Esophagus muscularis mucosa (tissue), 4 donors: ENCODE data around the gene KRT83. TPM values are rescaled to one million over a fixed set of nuclear protein-coding genes. Genes with fewer than 3 reads are reported as not detected.

ENCODE experiments used
- DNase-seq: peaks from one replicate; pipeline ENCODE4 v3.0.0-alpha.2; 2017; ENCODE audit errors: extremely low spot score
- H3K27ac ChIP-seq, 4 donors: fragments of 200-600 bp; sonication (generic); replicated peaks in 1 of 4; 1 replicate in 3 of 4; 2 replicates in 1 of 4; pipeline ENCODE4 v1.5.1; 2016 to 2019; ENCODE audit warnings: mild to moderate bottlenecking in 1 of 4
- H3K27me3 ChIP-seq, 4 donors: fragments of 200-600 bp; sonication (generic); one replicate each; pipeline versions ENCODE4 v1.5.1 to v1.6.0; 2016 to 2019
- H3K36me3 ChIP-seq, 4 donors: fragments of 200-600 bp; sonication (generic); one replicate each; pipeline ENCODE4 v1.5.1; 2016 to 2019
- H3K4me1 ChIP-seq, 4 donors: fragments of 200-600 bp; sonication (generic); one replicate each; pipeline ENCODE4 v1.5.1; 2016 to 2019
- H3K4me3 ChIP-seq, 4 donors: fragments of 200-600 bp; sonication (generic); 1 replicate in 2 of 4; 2 replicates in 2 of 4; pipeline ENCODE4 v1.5.1; 2016 to 2019; ENCODE audit warnings: mild to moderate bottlenecking in 4 of 4, moderate library complexity in 1 of 4
- H3K9me3 ChIP-seq, 4 donors: fragments of 200-600 bp; sonication (generic); 1 replicate in 3 of 4; 2 replicates in 1 of 4; pipeline ENCODE4 v1.5.1; 2016 to 2019
- CTCF ChIP-seq, 3 experiments: fragments of 200-600 bp in 2 of 3; fragments of 450-650 bp in 1 of 3; sonication (generic) in 2 of 3; IDR thresholded peaks; one replicate each; pipeline ENCODE4 v1.5.1; 2017 to 2019; ENCODE audit warnings: antibody characterized with exemption in 3 of 3, mild to moderate bottlenecking in 2 of 3, moderate library complexity in 1 of 3
- EP300 ChIP-seq: sonication (generic); formaldehyde crosslinking; IDR thresholded peaks from one replicate; pipeline ENCODE4 v1.6.1; 2017; ENCODE audit warnings: antibody characterized with exemption
- POLR2A ChIP-seq: fragments of 450-650 bp; IDR thresholded peaks from one replicate; pipeline ENCODE4 v1.6.1; 2017; ENCODE audit warnings: antibody characterized with exemption, moderate library complexity, mild to moderate bottlenecking, low read depth
- POLR2AphosphoS5 ChIP-seq, 2 donors: sonication (generic); formaldehyde crosslinking; IDR thresholded peaks; one replicate each; pipeline ENCODE4 v1.6.1; 2017; ENCODE audit warnings: antibody characterized with exemption in 2 of 2
- WGBS: methylation state at CpG from one replicate; pipeline ENCODE4 v1.1.5; 2018; 5-methylcytosine and 5-hydroxymethylcytosine counted together
- intact Hi-C: fragments of 100-400 bp; cut with DNase I; formaldehyde crosslinking; loops from one replicate; pipeline ENCODE4 v1.15.1; 2023
- total RNA-seq, 4 donors: library from RNA; depleted of rRNA; stranded (reverse); fragments of >200 nt; gene quantifications; one replicate each; pipeline versions ENCODE4 v1.1.0 to v1.2.1, GENCODE V29; 2016

KRT83 gene
- total RNA-seq, 4 donors from 2014 or later, result not detected

GRCh38 chr12:52361553-52361952 is 40.4 kb upstream of the KRT83 start:
- no peak for DNase-seq

GRCh38 chr12:52360663-52361271 is 39.6 kb upstream of the KRT83 start:
- Histone ChIP-seq H3K4me3 (no peak overlapping the region), H3K4me1 (no peaks in the 10 kb centered on the region), H3K27ac (no peak overlapping the region), H3K36me3 (no peaks in the 10 kb centered on the region), H3K9me3 (no peaks in the 10 kb centered on the region), H3K27me3 (peaks cover 0 to 17% (median 0%) of the 10 kb centered on the region in 4 donors)
- TF ChIP-seq EP300 (no peak), POLR2AphosphoS5 (IDR thresholded peaks at IDR 0.05) (no peak), CTCF (IDR thresholded peaks at IDR 0.05) (no peak), POLR2A (no peak)
- DNase-seq, result no peak
- intact Hi-C loops, result no loop called here
- 80% methylated on average over 13 of the region's 13 CpGs for WGBS

More at GRCh38 chr12:52361553-52361952, 40.4 kb upstream of the KRT83 start:
- no peak overlapping the region for H3K4me3 ChIP-seq
- no peaks in the 10 kb centered on the region for H3K36me3 ChIP-seq
- H3K4me1 ChIP-seq, result no peaks in the 10 kb centered on the region
- H3K27me3 ChIP-seq, result peaks cover 0 to 9% (median 0%) of the 10 kb centered on the region in 4 donors
- H3K9me3 ChIP-seq, result no peaks in the 10 kb centered on the region
- 93% methylated on average over 1 of the region's 1 CpG for WGBS
- TF ChIP-seq EP300, result no peak
- TF ChIP-seq POLR2AphosphoS5 (IDR thresholded peaks at IDR 0.05), result no peak
- no peak for TF ChIP-seq CTCF (IDR thresholded peaks at IDR 0.05)
- no peak for TF ChIP-seq POLR2A
- intact Hi-C loops, result no loop called here
- H3K27ac ChIP-seq, result no peak overlapping the region

- no peak overlapping the region for H3K4me3 ChIP-seq
- no peaks in the 10 kb centered on the region for H3K36me3 ChIP-seq
- no peaks in the 10 kb centered on the region for H3K4me1 ChIP-seq
- no peak for TF ChIP-seq CTCF (IDR thresholded peaks at IDR 0.05)
- TF ChIP-seq POLR2AphosphoS5 (IDR thresholded peaks at IDR 0.05), result no peak
- TF ChIP-seq EP300, result no peak
- TF ChIP-seq POLR2A, result no peak
- H3K9me3 ChIP-seq, result no peaks in the 10 kb centered on the region
- intact Hi-C loops, result no loop called here
- H3K27me3 ChIP-seq, result peaks cover 0 to 17% (median 0%) of the 10 kb centered on the region in 4 donors
- no peak for DNase-seq
- 96% methylated on average over 6 of the region's 7 CpGs for WGBS
- no peak overlapping the region for H3K27ac ChIP-seq
Measured at GRCh38 chr12:52360106-52360662, 39.0 kb upstream of the KRT83 start.

GRCh38 chr12:52359621-52360061 is 38.4 kb upstream of the KRT83 start:
- no peak overlapping the region for H3K27ac ChIP-seq
- H3K9me3 ChIP-seq, result no peaks in the 10 kb centered on the region
- no peak overlapping the region for H3K4me3 ChIP-seq
- 80% methylated on average over 5 of the region's 5 CpGs for WGBS
- TF ChIP-seq POLR2A (no peak), EP300 (no peak), POLR2AphosphoS5 (IDR thresholded peaks at IDR 0.05) (no peak), CTCF (IDR thresholded peaks at IDR 0.05) (no peak)
- no peaks in the 10 kb centered on the region for H3K4me1 ChIP-seq
- intact Hi-C loops, result no loop called here
- no peak for DNase-seq
- H3K36me3 ChIP-seq, result no peaks in the 10 kb centered on the region
- H3K27me3 ChIP-seq, result peaks cover 0 to 21% (median 0%) of the 10 kb centered on the region in 4 donors
